Measurements from ENCODE around the gene TFEB.

GRCh38 chr6:41779336-41779735, 43.9 kb upstream of the TFEB start:
- TF ChIP-seq EZH2 (IDR thresholded peaks at IDR 0.05; ENCODE audit: low read length, missing control alignments) (no peak), CTCF (conservative IDR thresholded peaks at IDR 0.05 in 1 of 2, IDR thresholded peaks at IDR 0.05 in 1 of 2; ENCODE audit: low read depth in 1 of 2, low read length in 2 of 2) (no peak)
